ENCODE data around the gene MICA.
"Not testable (repeated sequence)": the region's sequence is repeated elsewhere in the genome, so short reads cannot be mapped to it uniquely, and the experiment has no call there.

The MICA gene

GRCh38 chr6:31385041-31385440, 18.4 kb upstream of the MICA start:
- DNase-seq, result no peak

GRCh38 chr6:31386099-31386498, 17.3 kb upstream of the MICA start:
- DNase-seq, result no peak

DNA sequence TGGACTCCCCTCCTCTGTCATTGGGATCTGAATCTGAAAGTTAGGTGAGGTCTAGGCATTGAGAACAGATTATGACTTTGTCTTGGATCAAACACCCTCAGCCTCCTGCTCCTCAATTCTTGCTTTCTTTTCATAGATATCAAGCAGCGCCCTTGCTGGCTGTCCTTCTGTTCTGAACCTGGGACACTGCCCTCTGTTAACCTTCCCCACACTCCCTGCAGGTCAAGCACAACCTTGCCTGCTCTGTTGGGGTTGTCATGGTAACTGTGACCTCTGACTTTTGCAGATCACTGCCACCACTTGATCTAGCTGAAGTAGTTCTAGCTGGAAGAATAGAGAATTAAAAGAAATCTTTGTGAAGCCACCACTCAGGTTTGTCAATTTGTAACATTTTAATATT, 16.4 kb upstream of the MICA start:
- DNase-seq, result no peak

DNA sequence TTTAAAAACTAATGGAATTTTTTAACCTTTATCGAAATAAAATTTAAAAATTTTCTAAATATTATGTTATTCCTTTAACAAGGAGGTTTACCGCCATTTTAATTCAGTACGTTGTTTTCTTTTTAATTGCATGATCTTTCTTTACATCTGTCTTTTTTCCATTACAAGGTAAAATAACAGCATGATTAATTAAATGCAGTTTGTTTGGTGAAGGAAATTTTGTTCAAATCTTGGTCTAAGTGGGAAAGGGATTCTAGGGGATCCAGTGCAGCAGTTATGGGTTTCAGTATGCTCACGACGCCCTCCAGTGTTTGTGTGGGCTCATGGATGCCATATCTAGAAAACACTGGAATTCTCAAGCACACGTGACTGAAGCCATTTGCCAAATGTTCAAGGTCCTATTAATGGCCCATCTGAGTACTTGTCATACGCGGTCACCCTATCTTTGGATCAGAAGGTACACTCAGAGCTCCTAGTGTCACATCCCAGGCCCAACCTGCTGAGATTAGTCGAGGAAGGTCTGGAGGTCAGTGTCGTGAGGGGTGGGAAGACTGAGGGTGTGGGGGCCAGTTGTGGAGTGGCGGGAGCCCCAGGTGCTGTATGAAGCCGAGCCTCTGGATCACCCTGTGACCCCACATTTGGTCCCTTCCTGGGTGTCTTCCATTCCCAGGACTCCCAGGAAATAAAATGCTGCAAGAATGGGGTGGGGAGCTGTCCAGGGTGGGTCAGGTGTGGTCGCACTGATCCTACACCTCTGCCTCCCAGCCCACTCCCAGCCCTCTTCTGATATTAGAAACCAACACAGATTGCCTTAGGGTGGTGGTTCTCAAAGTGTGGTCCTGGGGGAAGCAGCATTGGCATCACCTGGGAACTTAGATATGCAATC, 14.2 kb upstream of the MICA start:
- not testable (repeated sequence) for DNase-seq

GRCh38 chr6:31389802-31390132, 13.6 kb upstream of the MICA start:
- DNase-seq, result not testable (repeated sequence)

GRCh38 chr6:31393932-31394331, 9.5 kb upstream of the MICA start:
- DNase-seq, result no peak

- DNase-seq, result no peak
Measured at GRCh38 chr6:31394381-31394780, 9.0 kb upstream of the MICA start.

DNA sequence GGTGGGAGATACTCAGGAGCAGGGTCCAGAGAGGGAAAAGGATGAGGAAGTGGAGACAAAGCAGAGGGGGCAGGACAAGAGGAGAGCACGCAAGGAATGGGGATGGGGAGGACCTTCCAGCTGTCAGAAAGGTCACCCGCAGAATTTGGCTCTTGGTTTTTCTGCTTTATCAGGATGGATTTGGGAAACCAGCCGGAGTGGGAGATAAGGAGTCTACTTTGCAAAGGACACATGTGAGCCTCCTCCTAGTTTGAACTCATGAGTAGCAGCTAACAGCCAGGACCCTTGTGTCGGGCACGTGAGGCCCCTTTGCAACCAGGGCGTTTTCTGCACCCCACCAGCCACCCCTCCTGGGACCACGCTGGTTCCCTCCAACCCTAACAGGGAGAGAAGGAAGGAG, 7.6 kb upstream of the MICA start:
- DNase-seq, result no peak

GRCh38 chr6:31396422-31397152, 6.8 kb upstream of the MICA start:
- peak; percentile 84 to 86 for DNase-seq

- not testable (repeated sequence) for DNase-seq
Measured at GRCh38 chr6:31397153-31397499, 6.3 kb upstream of the MICA start.

GRCh38 chr6:31397901-31398525, 5.4 kb upstream of the MICA start:
- DNase-seq, result no peak

DNA sequence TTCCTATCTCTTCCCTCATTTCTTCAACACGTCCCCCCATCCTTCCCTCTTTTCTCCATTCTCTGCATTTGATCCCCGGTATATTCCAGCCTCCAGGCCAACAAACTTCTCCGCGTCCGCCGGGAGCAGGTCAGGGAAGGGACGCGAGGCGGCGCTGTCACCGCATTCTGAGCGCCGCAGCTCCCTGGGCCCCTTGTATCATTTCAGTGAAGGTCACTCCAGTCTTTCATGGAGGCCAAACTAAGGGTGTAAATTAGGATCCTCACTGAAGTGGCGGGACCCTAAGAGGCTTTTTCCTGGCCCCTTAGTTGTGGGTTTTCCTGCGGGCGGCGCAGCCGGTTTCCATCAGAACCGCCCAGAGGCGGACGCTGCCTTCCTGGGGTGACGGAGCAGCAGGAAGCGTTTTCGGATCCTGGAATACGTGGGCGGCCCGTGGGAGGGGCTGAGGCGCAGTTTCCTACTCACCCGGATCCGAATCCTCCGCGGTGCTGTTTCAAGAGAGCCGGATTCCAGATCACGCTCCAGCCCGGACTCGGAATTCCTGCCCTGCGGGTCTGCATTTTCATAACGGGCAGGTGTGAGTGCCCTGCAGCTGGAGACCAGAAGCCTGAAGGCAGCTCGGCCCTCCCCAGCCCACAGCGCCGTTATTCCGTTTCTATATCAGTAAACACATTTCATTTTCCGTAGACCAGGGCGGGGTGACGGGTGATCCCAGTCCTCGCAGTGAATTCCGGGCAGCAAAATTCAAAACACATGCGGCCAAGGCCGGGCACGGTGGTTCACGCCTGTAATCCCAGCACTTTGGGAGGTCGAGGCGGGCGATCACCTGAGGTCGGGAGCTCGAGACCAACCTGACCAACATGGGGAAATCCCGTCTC, 3.6 kb upstream of the MICA start:
- DNase-seq, result peak; percentile 53 to 67

- peak; percentile 64 to 74 for DNase-seq
Measured at GRCh38 chr6:31400467-31401289, 2.7 kb upstream of the MICA start.

DNA sequence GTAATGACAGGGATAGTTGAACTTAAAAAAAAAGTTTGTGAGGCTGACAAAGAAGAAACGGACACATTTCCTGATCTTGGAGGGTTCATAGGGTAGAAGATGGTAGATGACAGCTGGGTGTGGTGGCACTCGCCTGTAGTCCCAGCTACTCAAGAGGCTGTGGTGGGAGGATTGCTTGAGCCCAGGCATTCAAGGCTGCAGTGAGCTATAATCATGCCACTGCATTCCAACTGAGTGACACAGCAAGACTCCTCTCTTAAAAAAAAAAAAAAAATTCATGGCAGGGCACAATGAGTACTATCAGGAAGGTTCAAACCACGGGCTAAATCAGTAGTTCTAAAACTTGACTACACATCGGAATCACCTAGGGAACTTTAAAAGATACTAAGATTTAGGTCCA, 2.0 kb upstream of the MICA start:
- DNase-seq, result no peak

DNA sequence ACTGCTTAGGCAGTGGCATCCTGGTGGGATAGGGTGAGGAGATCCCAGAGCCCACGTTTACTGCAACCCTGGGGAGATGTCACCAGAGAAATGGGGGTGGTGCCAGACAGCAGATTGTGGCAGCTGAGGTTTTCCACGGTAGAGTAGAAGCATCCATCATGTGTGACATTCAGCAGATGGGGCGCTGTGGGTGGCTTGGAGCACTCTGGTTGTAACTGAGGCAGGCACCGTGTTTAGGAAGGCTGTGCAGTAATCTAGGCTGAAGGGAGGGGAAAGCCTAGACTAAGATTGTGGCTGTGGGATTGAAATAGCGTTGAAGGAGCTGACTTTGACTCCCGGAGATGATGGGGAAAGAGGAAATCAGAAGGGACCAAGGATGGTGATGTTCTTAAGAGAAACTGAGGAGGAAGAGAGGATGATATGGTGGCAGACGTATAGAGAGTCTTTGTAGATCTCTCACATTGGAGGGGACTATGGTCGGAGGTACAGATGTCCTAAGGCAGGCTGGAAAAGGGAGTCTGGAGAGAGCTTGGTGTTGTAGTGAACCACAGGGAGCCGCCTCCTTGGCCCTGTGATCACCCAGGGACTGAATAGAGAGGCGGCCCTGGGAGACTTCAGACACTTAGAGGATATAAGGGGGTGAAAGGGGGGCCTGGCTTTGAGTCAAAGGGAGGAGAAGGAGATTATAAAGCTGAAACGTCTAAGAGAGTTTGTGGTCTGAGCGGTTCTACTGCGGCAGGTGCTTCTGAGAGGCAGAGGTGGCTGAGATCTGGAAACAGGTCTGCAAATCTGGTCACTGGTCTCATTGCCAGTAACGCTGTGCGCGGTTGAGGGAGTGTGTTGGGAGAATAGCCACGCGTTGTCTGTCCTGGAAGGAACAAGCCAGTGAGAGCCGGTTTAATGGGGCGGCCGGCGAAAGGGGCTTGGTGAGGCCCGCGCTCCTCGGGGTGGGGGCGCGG, 792 bp upstream of the MICA start:
- DNase-seq, result peak; percentile 10 to 37

- not testable (repeated sequence) for DNase-seq
Measured at GRCh38 chr6:31404061-31404364, 618 bp downstream of the MICA start.

GRCh38 chr6:31405996-31406395, 2.6 kb downstream of the MICA start:
- DNase-seq, result no peak

DNA sequence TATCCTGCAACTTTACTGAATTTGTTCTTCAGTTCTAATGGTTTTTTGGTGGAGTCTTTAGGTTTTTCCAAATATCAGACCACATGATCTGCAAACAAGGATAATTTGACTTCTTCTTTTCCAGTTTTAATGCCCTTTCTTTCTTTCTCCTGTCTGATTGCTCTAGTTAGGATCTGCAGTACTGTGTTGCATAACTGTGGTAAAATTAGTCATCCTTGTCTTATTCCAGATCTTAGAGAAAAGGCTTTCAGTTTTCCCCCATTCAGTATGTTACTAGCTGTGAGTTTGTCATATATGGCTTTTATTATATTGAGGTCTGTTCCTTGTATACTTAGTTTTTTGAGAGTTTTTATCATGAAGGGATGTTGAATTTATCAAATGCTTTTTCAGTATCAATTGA, 4.3 kb downstream of the MICA start:
- DNase-seq, result no peak

- no peak for DNase-seq
Measured at GRCh38 chr6:31412506-31412905, 9.1 kb downstream of the MICA start.

GRCh38 chr6:31414148-31414770, 10.9 kb downstream of the MICA start:
- not testable (repeated sequence) for DNase-seq

Measured in stimulated activated CD4-positive, alpha-beta T cell treated with anti-CD3 and anti-CD28 coated beads, Interleukin-4, amount 100 ng/mL, for 4 hours (primary cell).